ENCODE measurements around the gene KAZN. TPM values are rescaled to one million over a fixed set of nuclear protein-coding genes. Genes with fewer than 3 reads are reported as not detected.

The KAZN gene
- total RNA-seq, 1 donor from 2014 or later: 3.7 TPM

- H3K9ac ChIP-seq (ENCODE audit: low read depth in 1 of 3, low read length in 3 of 3): no peak overlapping the region
- H3K27ac ChIP-seq (ENCODE audit: low read depth, low read length): no peak overlapping the region
- no peak overlapping the region for H3K4me3 ChIP-seq (ENCODE audit: low read length in 3 of 3)
- no peaks in the 10 kb centered on the region for H3K36me3 ChIP-seq (ENCODE audit: control insufficient read depth in 3 of 3, insufficient read depth in 3 of 3, low read length in 3 of 3)
- peaks cover 4 to 12% (median 5%) of the 10 kb centered on the region in 3 donors for H3K27me3 ChIP-seq (ENCODE audit: control insufficient read depth in 3 of 3, insufficient read depth in 3 of 3, low read length in 3 of 3)
- no peaks in the 10 kb centered on the region for H3K4me1 ChIP-seq (ENCODE audit: control insufficient read depth in 3 of 3, insufficient read depth in 3 of 3, low read length in 3 of 3)
- no peaks in the 10 kb centered on the region for H3K9me3 ChIP-seq (ENCODE audit: control insufficient read depth in 3 of 3, low read length in 3 of 3)
Observed at GRCh38 chr1:14871218-14871970, 272.9 kb downstream of the KAZN start.

GRCh38 chr1:14872762-14873161 lies 274.3 kb downstream of the KAZN start:
- H3K4me1 ChIP-seq (ENCODE audit: control insufficient read depth in 3 of 3, insufficient read depth in 3 of 3, low read length in 3 of 3): no peaks in the 10 kb centered on the region
- no peak overlapping the region for H3K4me3 ChIP-seq (ENCODE audit: low read length in 3 of 3)
- no peak overlapping the region for H3K9ac ChIP-seq (ENCODE audit: low read depth in 1 of 3, low read length in 3 of 3)
- no peaks in the 10 kb centered on the region for H3K36me3 ChIP-seq (ENCODE audit: control insufficient read depth in 3 of 3, insufficient read depth in 3 of 3, low read length in 3 of 3)
- H3K27me3 ChIP-seq (ENCODE audit: control insufficient read depth in 3 of 3, insufficient read depth in 3 of 3, low read length in 3 of 3): peaks cover 4 to 12% (median 4%) of the 10 kb centered on the region in 3 donors
- no peak overlapping the region for H3K27ac ChIP-seq (ENCODE audit: low read depth, low read length)
- H3K9me3 ChIP-seq (ENCODE audit: control insufficient read depth in 3 of 3, low read length in 3 of 3): no peaks in the 10 kb centered on the region

- Histone ChIP-seq H3K36me3 (ENCODE audit: control insufficient read depth in 3 of 3, insufficient read depth in 3 of 3, low read length in 3 of 3) (no peaks in the 10 kb centered on the region), H3K4me3 (ENCODE audit: low read length in 3 of 3) (no peak overlapping the region), H3K9me3 (ENCODE audit: control insufficient read depth in 3 of 3, low read length in 3 of 3) (no peaks in the 10 kb centered on the region), H3K27ac (ENCODE audit: low read depth, low read length) (no peak overlapping the region), H3K27me3 (ENCODE audit: control insufficient read depth in 3 of 3, insufficient read depth in 3 of 3, low read length in 3 of 3) (peaks cover 0 to 12% (median 4%) of the 10 kb centered on the region in 3 donors), H3K9ac (ENCODE audit: low read depth in 1 of 3, low read length in 3 of 3) (no peak overlapping the region), H3K4me1 (ENCODE audit: control insufficient read depth in 3 of 3, insufficient read depth in 3 of 3, low read length in 3 of 3) (no peaks in the 10 kb centered on the region)
Observed at GRCh38 chr1:14873677-14874076, 275.2 kb downstream of the KAZN start.

GRCh38 chr1:14875524-14876509 lies 277.3 kb downstream of the KAZN start:
- no peak overlapping the region for H3K9ac ChIP-seq (ENCODE audit: low read depth in 1 of 3, low read length in 3 of 3)
- H3K4me1 ChIP-seq (ENCODE audit: control insufficient read depth in 3 of 3, insufficient read depth in 3 of 3, low read length in 3 of 3): no peaks in the 10 kb centered on the region
- no peak overlapping the region for H3K27ac ChIP-seq (ENCODE audit: low read depth, low read length)
- H3K4me3 ChIP-seq (ENCODE audit: low read length in 3 of 3): no peak overlapping the region
- no peaks in the 10 kb centered on the region for H3K36me3 ChIP-seq (ENCODE audit: control insufficient read depth in 3 of 3, insufficient read depth in 3 of 3, low read length in 3 of 3)
- no peaks in the 10 kb centered on the region for H3K9me3 ChIP-seq (ENCODE audit: control insufficient read depth in 3 of 3, low read length in 3 of 3)
- H3K27me3 ChIP-seq (ENCODE audit: control insufficient read depth in 3 of 3, insufficient read depth in 3 of 3, low read length in 3 of 3): peaks cover 2 to 12% (median 4%) of the 10 kb centered on the region in 3 donors

GRCh38 chr1:14876747-14877146 lies 278.3 kb downstream of the KAZN start:
- no peaks in the 10 kb centered on the region for H3K36me3 ChIP-seq (ENCODE audit: control insufficient read depth in 3 of 3, insufficient read depth in 3 of 3, low read length in 3 of 3)
- no peaks in the 10 kb centered on the region for H3K4me1 ChIP-seq (ENCODE audit: control insufficient read depth in 3 of 3, insufficient read depth in 3 of 3, low read length in 3 of 3)
- H3K9me3 ChIP-seq (ENCODE audit: control insufficient read depth in 3 of 3, low read length in 3 of 3): peaks cover 0 to 2% (median 0%) of the 10 kb centered on the region in 3 donors
- no peak overlapping the region for H3K27ac ChIP-seq (ENCODE audit: low read depth, low read length)
- no peak overlapping the region for H3K4me3 ChIP-seq (ENCODE audit: low read length in 3 of 3)
- H3K27me3 ChIP-seq (ENCODE audit: control insufficient read depth in 3 of 3, insufficient read depth in 3 of 3, low read length in 3 of 3): peaks cover 2 to 8% (median 4%) of the 10 kb centered on the region in 3 donors
- no peak overlapping the region for H3K9ac ChIP-seq (ENCODE audit: low read depth in 1 of 3, low read length in 3 of 3)

GRCh38 chr1:14877224-14877623 lies 278.7 kb downstream of the KAZN start:
- no peak overlapping the region for H3K4me3 ChIP-seq (ENCODE audit: low read length in 3 of 3)
- peaks cover 0 to 2% (median 0%) of the 10 kb centered on the region in 3 donors for H3K9me3 ChIP-seq (ENCODE audit: control insufficient read depth in 3 of 3, low read length in 3 of 3)
- no peak overlapping the region for H3K27ac ChIP-seq (ENCODE audit: low read depth, low read length)
- H3K9ac ChIP-seq (ENCODE audit: low read depth in 1 of 3, low read length in 3 of 3): no peak overlapping the region
- peaks cover 2 to 8% (median 4%) of the 10 kb centered on the region in 3 donors for H3K27me3 ChIP-seq (ENCODE audit: control insufficient read depth in 3 of 3, insufficient read depth in 3 of 3, low read length in 3 of 3)
- no peaks in the 10 kb centered on the region for H3K36me3 ChIP-seq (ENCODE audit: control insufficient read depth in 3 of 3, insufficient read depth in 3 of 3, low read length in 3 of 3)
- no peaks in the 10 kb centered on the region for H3K4me1 ChIP-seq (ENCODE audit: control insufficient read depth in 3 of 3, insufficient read depth in 3 of 3, low read length in 3 of 3)

GRCh38 chr1:14878124-14878523 lies 279.6 kb downstream of the KAZN start:
- no peak overlapping the region for H3K9ac ChIP-seq (ENCODE audit: low read depth in 1 of 3, low read length in 3 of 3)
- no peaks in the 10 kb centered on the region for H3K36me3 ChIP-seq (ENCODE audit: control insufficient read depth in 3 of 3, insufficient read depth in 3 of 3, low read length in 3 of 3)
- H3K9me3 ChIP-seq (ENCODE audit: control insufficient read depth in 3 of 3, low read length in 3 of 3): peaks cover 0 to 2% (median 0%) of the 10 kb centered on the region in 3 donors
- no peaks in the 10 kb centered on the region for H3K4me1 ChIP-seq (ENCODE audit: control insufficient read depth in 3 of 3, insufficient read depth in 3 of 3, low read length in 3 of 3)
- H3K27me3 ChIP-seq (ENCODE audit: control insufficient read depth in 3 of 3, insufficient read depth in 3 of 3, low read length in 3 of 3): peaks cover 2 to 8% (median 4%) of the 10 kb centered on the region in 3 donors
- H3K4me3 ChIP-seq (ENCODE audit: low read length in 3 of 3): no peak overlapping the region
- H3K27ac ChIP-seq (ENCODE audit: low read depth, low read length): no peak overlapping the region

- no peak overlapping the region for H3K4me3 ChIP-seq (ENCODE audit: low read length in 3 of 3)
- no peak overlapping the region for H3K27ac ChIP-seq (ENCODE audit: low read depth, low read length)
- H3K4me1 ChIP-seq (ENCODE audit: control insufficient read depth in 3 of 3, insufficient read depth in 3 of 3, low read length in 3 of 3): no peaks in the 10 kb centered on the region
- H3K9ac ChIP-seq (ENCODE audit: low read depth in 1 of 3, low read length in 3 of 3): no peak overlapping the region
- peaks cover 2 to 8% (median 4%) of the 10 kb centered on the region in 3 donors for H3K27me3 ChIP-seq (ENCODE audit: control insufficient read depth in 3 of 3, insufficient read depth in 3 of 3, low read length in 3 of 3)
- peaks cover 0 to 2% (median 0%) of the 10 kb centered on the region in 3 donors for H3K9me3 ChIP-seq (ENCODE audit: control insufficient read depth in 3 of 3, low read length in 3 of 3)
- H3K36me3 ChIP-seq (ENCODE audit: control insufficient read depth in 3 of 3, insufficient read depth in 3 of 3, low read length in 3 of 3): no peaks in the 10 kb centered on the region
Observed at GRCh38 chr1:14878951-14879350, 280.5 kb downstream of the KAZN start.

GRCh38 chr1:14880456-14881316 lies 282.2 kb downstream of the KAZN start:
- Histone ChIP-seq H3K4me1 (ENCODE audit: control insufficient read depth in 3 of 3, insufficient read depth in 3 of 3, low read length in 3 of 3) (no peaks in the 10 kb centered on the region), H3K9ac (ENCODE audit: low read depth in 1 of 3, low read length in 3 of 3) (no peak overlapping the region), H3K27me3 (ENCODE audit: control insufficient read depth in 3 of 3, insufficient read depth in 3 of 3, low read length in 3 of 3) (peaks cover 2 to 6% (median 4%) of the 10 kb centered on the region in 3 donors), H3K27ac (ENCODE audit: low read depth, low read length) (no peak overlapping the region), H3K36me3 (ENCODE audit: control insufficient read depth in 3 of 3, insufficient read depth in 3 of 3, low read length in 3 of 3) (no peaks in the 10 kb centered on the region), H3K9me3 (ENCODE audit: control insufficient read depth in 3 of 3, low read length in 3 of 3) (peaks cover 0 to 2% (median 0%) of the 10 kb centered on the region in 3 donors), H3K4me3 (ENCODE audit: low read length in 3 of 3) (no peak overlapping the region)
